SU-DHL-6 (cell line): ENCODE measurements around the gene MOB3B.

Experiments
- H2AFZ ChIP-seq: fragments of 200-600 bp; sonication (generic); 2 replicates; pipeline ENCODE4 v1.6.1; 2014; ENCODE audit warnings: low read depth, mild to moderate bottlenecking, moderate library complexity, mixed read lengths, antibody characterized with exemption, low read length; ENCODE audit not compliant: severe bottlenecking
- H3F3A ChIP-seq: fragments of 200-600 bp; shearing (Covaris generic); 2 replicates; pipeline ENCODE4 v1.6.0; 2016; ENCODE audit warnings: antibody characterized with exemption, mild to moderate bottlenecking; ENCODE audit not compliant: insufficient read depth
- H3K27ac ChIP-seq: fragments of 200-600 bp; sonication (generic); 2 replicates; pipeline ENCODE4 v1.5.1; 2016; ENCODE audit warnings: low read depth, mild to moderate bottlenecking, low read length, moderate library complexity, mixed read lengths
- H3K27me3 ChIP-seq: fragments of 200-600 bp; sonication (generic), shearing (Covaris generic); 2 replicates; pipeline ENCODE4 v1.6.0; 2014; ENCODE audit warnings: mild to moderate bottlenecking, low read length
- H3K36me3 ChIP-seq: fragments of 200-600 bp; sonication (generic); 2 replicates; pipeline ENCODE4 v1.6.1; 2014; ENCODE audit warnings: mild to moderate bottlenecking, low read length, mixed read lengths
- H3K4me2 ChIP-seq: fragments of 300-600, 200-600 bp; shearing (Covaris generic), sonication (generic); 2 replicates; pipeline ENCODE4 v1.6.0; 2014; ENCODE audit warnings: low read length, low read depth, mild to moderate bottlenecking; ENCODE audit not compliant: poor library complexity, severe bottlenecking
- H3K4me3 ChIP-seq: fragments of 200-600 bp; sonication (generic); 2 replicates; pipeline ENCODE4 v1.5.1; 2014; ENCODE audit warnings: antibody characterized with exemption, low read length, mild to moderate bottlenecking, mixed read lengths; ENCODE audit not compliant: insufficient read depth, poor library complexity, severe bottlenecking
- H3K79me2 ChIP-seq: fragments of 200-600 bp; sonication (generic); 2 replicates; pipeline ENCODE4 v1.6.1; 2014; ENCODE audit warnings: mild to moderate bottlenecking, low read length, moderate library complexity; ENCODE audit not compliant: insufficient read depth
- H3K9ac ChIP-seq: fragments of 200-600 bp; sonication (generic); 2 replicates; pipeline ENCODE4 v1.7.0; 2014; ENCODE audit warnings: mild to moderate bottlenecking, low read length
- H3K9me2 ChIP-seq: fragments of 200-600 bp; sonication (generic); replicated peaks from 2 replicates; pipeline ENCODE4 v1.6.1; 2014; ENCODE audit warnings: low read length; ENCODE audit not compliant: insufficient read depth
- H3K9me3 ChIP-seq: fragments of 200-600 bp; sonication (generic); 2 replicates; pipeline ENCODE4 v1.6.1; 2014; ENCODE audit warnings: low read length, mixed read lengths; ENCODE audit not compliant: insufficient read depth
- H4K20me1 ChIP-seq: fragments of 200-600 bp; sonication (generic); 2 replicates; pipeline ENCODE4 v1.6.1; 2014; ENCODE audit warnings: low read depth, mild to moderate bottlenecking, antibody characterized with exemption, low read length, moderate library complexity, mixed read lengths
- CTCF ChIP-seq: fragments of 200-600 bp; sonication (generic); IDR thresholded peaks from one replicate; pipeline ENCODE4 v1.5.1; 2017; ENCODE audit warnings: antibody characterized with exemption, mild to moderate bottlenecking, low read length, moderate library complexity; ENCODE audit not compliant: insufficient read depth, poor library complexity, severe bottlenecking
- EZH2phosphoT487 ChIP-seq: fragments of 200-600 bp; sonication (generic), shearing (Covaris generic); conservative IDR thresholded peaks from 2 replicates; pipeline ENCODE4 v1.6.1; 2018; ENCODE audit warnings: mild to moderate bottlenecking, antibody characterized with exemption, low read length, moderate library complexity, mixed read lengths

MOB3B gene

GRCh38 chr9:27487128-27487640 is 42.4 kb downstream of the MOB3B start:
- Histone ChIP-seq H2AFZ (no peak overlapping the region), H3K4me3 (no peak overlapping the region), H3K79me2 (no peaks in the 10 kb centered on the region), H3K36me3 (no peaks in the 10 kb centered on the region), H3K9me3 (no peaks in the 10 kb centered on the region), H3K27me3 (no peaks in the 10 kb centered on the region), H4K20me1 (no peaks in the 10 kb centered on the region), H3K9me2 (no peaks in the 10 kb centered on the region), H3K9ac (no peak overlapping the region), H3K4me2 (no peak overlapping the region), H3F3A (no peaks in the 10 kb centered on the region), H3K27ac (no peak overlapping the region)
- TF ChIP-seq EZH2phosphoT487 (no peak), CTCF (no peak)

- no peak overlapping the region for H3K4me3 ChIP-seq
- no peaks in the 10 kb centered on the region for H3K9me2 ChIP-seq
- no peaks in the 10 kb centered on the region for H3K27me3 ChIP-seq
- no peaks in the 10 kb centered on the region for H3K9me3 ChIP-seq
- H3K9ac ChIP-seq: no peak overlapping the region
- H2AFZ ChIP-seq: no peak overlapping the region
- H3F3A ChIP-seq: no peaks in the 10 kb centered on the region
- no peak overlapping the region for H3K4me2 ChIP-seq
- no peak overlapping the region for H3K27ac ChIP-seq
- TF ChIP-seq CTCF: no peak
- no peaks in the 10 kb centered on the region for H4K20me1 ChIP-seq
- H3K79me2 ChIP-seq: no peaks in the 10 kb centered on the region
- H3K36me3 ChIP-seq: no peaks in the 10 kb centered on the region
Measured at GRCh38 chr9:27485158-27485557, 44.5 kb downstream of the MOB3B start.

GRCh38 chr9:27483576-27483975 is 46.0 kb downstream of the MOB3B start:
- Histone ChIP-seq H3K4me2 (no peak overlapping the region), H3K27me3 (no peaks in the 10 kb centered on the region), H3K27ac (no peak overlapping the region), H4K20me1 (no peaks in the 10 kb centered on the region), H3K9me3 (no peaks in the 10 kb centered on the region), H3F3A (no peaks in the 10 kb centered on the region), H3K9me2 (no peaks in the 10 kb centered on the region), H3K4me3 (no peak overlapping the region), H2AFZ (no peak overlapping the region), H3K9ac (no peak overlapping the region), H3K36me3 (no peaks in the 10 kb centered on the region), H3K79me2 (no peaks in the 10 kb centered on the region)
- no peak for TF ChIP-seq CTCF
- TF ChIP-seq EZH2phosphoT487: no peak
